Progenitor cell of endocrine pancreas (in vitro differentiated cells): ENCODE data around the gene ITGB2. TPM values are rescaled to one million over a fixed set of nuclear protein-coding genes. Genes with fewer than 3 reads are reported as not detected.

Experiments used
- DNase-seq: peaks from one replicate; pipeline ENCODE4 v3.0.0; 2021; ENCODE audit warnings: low spot score; ENCODE audit not compliant: unreplicated experiment
- H3K27ac Mint-ChIP-seq: 2 replicates; pipeline ENCODE4 v1.8.0; 2021; ENCODE audit warnings: mild to moderate bottlenecking, moderate library complexity, mixed read lengths
- H3K27me3 Mint-ChIP-seq: 2 replicates; pipeline ENCODE4 v1.8.0; 2021; ENCODE audit warnings: mixed read lengths
- H3K36me3 Mint-ChIP-seq: 2 replicates; pipeline ENCODE4 v1.8.0; 2022; ENCODE audit warnings: mixed read lengths; ENCODE audit not compliant: insufficient read depth
- H3K4me1 Mint-ChIP-seq: 2 replicates; pipeline ENCODE4 v1.8.0; 2021; ENCODE audit warnings: low read depth, mixed read lengths
- H3K4me3 Mint-ChIP-seq: 2 replicates; pipeline ENCODE4 v1.8.0; 2021; ENCODE audit warnings: low read depth, mild to moderate bottlenecking, moderate library complexity, mixed read lengths
- H3K9me3 Mint-ChIP-seq: 2 replicates; pipeline ENCODE4 v1.8.0; 2021; ENCODE audit warnings: low read depth, mixed read lengths
- CTCF ChIP-seq: fragments of 200-600 bp; sonication (generic); IDR thresholded peaks from one replicate; pipeline ENCODE4 v1.5.0; 2021; ENCODE audit warnings: antibody characterized with exemption, mild to moderate bottlenecking; ENCODE audit not compliant: unreplicated experiment
- total RNA-seq: library from RNA; stranded (reverse); gene quantifications from 2 replicates; pipeline ENCODE4 v1.2.1, GENCODE V29; 2021

The ITGB2 gene
- total RNA-seq, 1 donor from 2014 or later: 0.41 TPM

GRCh38 chr21:44966135-44967081 is 45.7 kb upstream of the ITGB2 start:
- Mint-ChIP-seq H3K4me3 (no peak overlapping the region), H3K27me3 (no peaks in the 10 kb centered on the region), H3K9me3 (no peaks in the 10 kb centered on the region), H3K36me3 (peaks cover 16% of the 10 kb centered on the region), H3K4me1 (no peaks in the 10 kb centered on the region), H3K27ac (no peak overlapping the region)
- TF ChIP-seq CTCF: no peak
- no peak for DNase-seq

GRCh38 chr21:44965251-44966022 is 44.7 kb upstream of the ITGB2 start:
- H3K9me3 Mint-ChIP-seq: no peaks in the 10 kb centered on the region
- no peaks in the 10 kb centered on the region for H3K4me1 Mint-ChIP-seq
- no peak for TF ChIP-seq CTCF
- peak overlapping the region; percentile 31 for H3K27ac Mint-ChIP-seq
- H3K4me3 Mint-ChIP-seq: no peak overlapping the region
- H3K27me3 Mint-ChIP-seq: no peaks in the 10 kb centered on the region
- no peak for DNase-seq
- peaks cover 18% of the 10 kb centered on the region for H3K36me3 Mint-ChIP-seq

GRCh38 chr21:44964381-44964780 is 43.7 kb upstream of the ITGB2 start:
- Mint-ChIP-seq H3K9me3 (no peaks in the 10 kb centered on the region), H3K4me3 (no peak overlapping the region), H3K27me3 (no peaks in the 10 kb centered on the region), H3K27ac (no peak overlapping the region), H3K36me3 (peaks cover 18% of the 10 kb centered on the region), H3K4me1 (no peaks in the 10 kb centered on the region)
- TF ChIP-seq CTCF: no peak
- no peak for DNase-seq

GRCh38 chr21:44962403-44962966 is 41.8 kb upstream of the ITGB2 start:
- H3K27ac Mint-ChIP-seq: no peak overlapping the region
- no peak for DNase-seq
- no peaks in the 10 kb centered on the region for H3K4me1 Mint-ChIP-seq
- no peak overlapping the region for H3K4me3 Mint-ChIP-seq
- no peak for TF ChIP-seq CTCF
- peaks cover 18% of the 10 kb centered on the region for H3K36me3 Mint-ChIP-seq
- H3K27me3 Mint-ChIP-seq: no peaks in the 10 kb centered on the region
- no peaks in the 10 kb centered on the region for H3K9me3 Mint-ChIP-seq
